Activated CD4-positive, alpha-beta memory T cell treated with anti-CD3 and anti-CD28 coated beads for 36 hours (primary cell): ENCODE results near the gene NLK. TPM values are rescaled to one million over a fixed set of nuclear protein-coding genes. Genes with fewer than 3 reads are reported as not detected.

Source experiments
- CTCF ChIA-PET: fragments of 350-600 bp; sonication (Branson Sonifier 250); formaldehyde crosslinking; loops from one replicate; lab custom pipeline; 2021; ENCODE audit warnings: antibody characterized with exemption, inconsistent platforms; lab: Charles Lee
- POLR2A ChIA-PET: fragments of 350-600 bp; sonication (Branson Sonifier 250); formaldehyde crosslinking; loops from one replicate; lab custom pipeline; 2021; ENCODE audit warnings: antibody characterized with exemption; lab: Charles Lee
- DNase-seq: peaks from one replicate; pipeline ENCODE4 v3.0.0-alpha.2; 2020
- H3K27ac Mint-ChIP-seq: one replicate; pipeline ENCODE4 v1.8.0; 2021; ENCODE audit warnings: mixed read lengths
- H3K27me3 Mint-ChIP-seq: one replicate; pipeline ENCODE4 v1.8.0; 2021; ENCODE audit warnings: mixed read lengths
- H3K36me3 Mint-ChIP-seq: one replicate; pipeline ENCODE4 v1.8.0; 2021; ENCODE audit warnings: mixed read lengths
- H3K4me1 Mint-ChIP-seq: one replicate; pipeline ENCODE4 v1.8.0; 2021; ENCODE audit warnings: low read depth, mixed read lengths
- H3K4me3 Mint-ChIP-seq: one replicate; pipeline ENCODE4 v1.8.0; 2021; ENCODE audit warnings: mild to moderate bottlenecking, mixed read lengths
- H3K9me3 Mint-ChIP-seq: one replicate; pipeline ENCODE4 v1.8.0; 2021; ENCODE audit warnings: mixed read lengths
- intact Hi-C: fragments of 100-400 bp; cut with micrococcal nuclease; formaldehyde crosslinking; loops from one replicate; pipeline ENCODE4 v1.15.1; 2023
- total RNA-seq, 2 experiments: library from RNA; stranded (reverse); gene quantifications; one replicate each; pipeline ENCODE4 v1.2.3, GENCODE V29; 2021

NLK gene
- total RNA-seq, 2 experiments from 2014 or later = 6.8 to 8.3 TPM

- H3K9me3 Mint-ChIP-seq = no peaks in the 10 kb centered on the region
- ChIA-PET CTCF (no interaction called here), POLR2A (no interaction called here)
- H3K4me3 Mint-ChIP-seq = no peak overlapping the region
- H3K4me1 Mint-ChIP-seq = no peaks in the 10 kb centered on the region
- H3K36me3 Mint-ChIP-seq = peaks cover 15% of the 10 kb centered on the region
- H3K27ac Mint-ChIP-seq = no peak overlapping the region
- intact Hi-C loops = no loop called here
- H3K27me3 Mint-ChIP-seq = no peaks in the 10 kb centered on the region
- no peak for DNase-seq
These were observed 145.5 kb downstream of the NLK start for GRCh38 chr17:28187931-28188330.

- CTCF ChIA-PET = interaction anchor here (0.6 kb wide), 1 partner anchor 295 kb away, joined by 3 read pairs; no protein-coding TSS in a partner anchor
These were observed 146.4 kb downstream of the NLK start for GRCh38 chr17:28188841-28189263.

GRCh38 chr17:28189667-28190066 lies 147.2 kb downstream of the NLK start:
- Mint-ChIP-seq H3K4me1 (no peaks in the 10 kb centered on the region), H3K9me3 (no peaks in the 10 kb centered on the region), H3K27ac (no peak overlapping the region), H3K4me3 (no peak overlapping the region), H3K36me3 (peaks cover 15% of the 10 kb centered on the region), H3K27me3 (no peaks in the 10 kb centered on the region)
- CTCF ChIA-PET = no interaction called here
- DNase-seq = no peak
- POLR2A ChIA-PET = no interaction called here
- intact Hi-C loops = no loop called here

More at GRCh38 chr17:28188841-28189263, 146.4 kb downstream of the NLK start:
- no peak overlapping the region for H3K27ac Mint-ChIP-seq
- no peak for DNase-seq
- H3K27me3 Mint-ChIP-seq = no peaks in the 10 kb centered on the region
- H3K36me3 Mint-ChIP-seq = peaks cover 15% of the 10 kb centered on the region
- no peaks in the 10 kb centered on the region for H3K9me3 Mint-ChIP-seq
- H3K4me3 Mint-ChIP-seq = no peak overlapping the region
- POLR2A ChIA-PET = no interaction called here
- intact Hi-C loops = no loop called here
- H3K4me1 Mint-ChIP-seq = no peaks in the 10 kb centered on the region

- H3K4me3 Mint-ChIP-seq = no peak overlapping the region
- H3K9me3 Mint-ChIP-seq = no peaks in the 10 kb centered on the region
- POLR2A ChIA-PET = no interaction called here
- DNase-seq = no peak
- no peak overlapping the region for H3K27ac Mint-ChIP-seq
- H3K36me3 Mint-ChIP-seq = peaks cover 12% of the 10 kb centered on the region
- CTCF ChIA-PET = no interaction called here
- H3K27me3 Mint-ChIP-seq = no peaks in the 10 kb centered on the region
- intact Hi-C loops = no loop called here
- H3K4me1 Mint-ChIP-seq = no peaks in the 10 kb centered on the region
These were observed 148.5 kb downstream of the NLK start for GRCh38 chr17:28191018-28191417.

- DNase-seq = no peak
- Mint-ChIP-seq H3K36me3 (peaks cover 13% of the 10 kb centered on the region), H3K9me3 (no peaks in the 10 kb centered on the region), H3K27ac (no peak overlapping the region), H3K27me3 (no peaks in the 10 kb centered on the region), H3K4me3 (no peak overlapping the region), H3K4me1 (no peaks in the 10 kb centered on the region)
- CTCF ChIA-PET = no interaction called here
- POLR2A ChIA-PET = no interaction called here
- intact Hi-C loops = no loop called here
These were observed 150.8 kb downstream of the NLK start for GRCh38 chr17:28193241-28193640.

DNA sequence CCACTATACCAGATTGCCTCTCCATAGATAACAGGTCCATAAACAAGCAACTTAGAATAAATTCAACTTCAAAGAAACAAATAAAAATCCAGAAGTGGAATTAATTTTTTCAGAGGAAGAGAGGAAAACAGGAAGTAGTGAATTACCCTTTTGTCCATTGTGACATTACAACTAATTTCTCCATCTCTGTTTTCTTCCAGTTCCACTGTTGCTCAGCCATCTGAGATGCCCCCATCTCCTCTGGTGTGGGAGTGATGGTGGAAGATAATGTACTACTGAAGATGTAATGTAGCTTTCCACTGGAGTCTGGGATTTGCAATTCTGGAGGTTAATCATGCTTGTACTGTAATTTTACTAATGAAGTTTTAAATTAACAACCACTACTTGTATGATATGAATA lies 151.9 kb downstream of the NLK start:
- no peak for DNase-seq
- ChIA-PET POLR2A (no interaction called here), CTCF (no interaction called here)
- Mint-ChIP-seq H3K9me3 (no peaks in the 10 kb centered on the region), H3K4me1 (no peaks in the 10 kb centered on the region), H3K36me3 (peaks cover 13% of the 10 kb centered on the region), H3K4me3 (no peak overlapping the region), H3K27ac (no peak overlapping the region), H3K27me3 (no peaks in the 10 kb centered on the region)
- intact Hi-C loops = no loop called here

DNA sequence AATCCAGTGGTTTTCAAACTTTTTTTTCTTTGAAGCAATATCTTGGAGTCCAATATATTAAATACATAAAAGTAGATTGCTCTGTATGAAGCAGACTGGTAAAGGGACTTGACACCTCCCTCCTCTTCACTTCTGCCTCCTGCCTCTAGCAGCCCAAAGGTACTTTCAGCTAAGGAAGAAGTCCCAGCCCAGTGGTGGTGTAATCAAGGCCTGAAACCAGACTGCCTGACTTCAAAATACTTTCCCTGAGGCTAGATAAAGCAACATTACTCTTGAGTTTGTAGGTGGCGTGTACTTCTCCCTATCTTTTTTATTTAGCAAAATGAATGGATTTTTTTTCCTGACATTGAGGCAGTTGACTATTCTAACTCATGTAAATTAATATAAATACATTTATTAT lies 154.2 kb downstream of the NLK start:
- ChIA-PET POLR2A (no interaction called here), CTCF (no interaction called here)
- peaks cover 11% of the 10 kb centered on the region for H3K36me3 Mint-ChIP-seq
- no peak overlapping the region for H3K27ac Mint-ChIP-seq
- H3K4me3 Mint-ChIP-seq = no peak overlapping the region
- no peaks in the 10 kb centered on the region for H3K9me3 Mint-ChIP-seq
- intact Hi-C loops = no loop called here
- H3K4me1 Mint-ChIP-seq = no peaks in the 10 kb centered on the region
- DNase-seq = no peak
- H3K27me3 Mint-ChIP-seq = no peaks in the 10 kb centered on the region

GRCh38 chr17:28199115-28199514 lies 156.6 kb downstream of the NLK start:
- DNase-seq = no peak
- Mint-ChIP-seq H3K4me3 (no peak overlapping the region), H3K9me3 (no peaks in the 10 kb centered on the region), H3K36me3 (peaks cover 11% of the 10 kb centered on the region), H3K4me1 (no peaks in the 10 kb centered on the region), H3K27ac (no peak overlapping the region), H3K27me3 (no peaks in the 10 kb centered on the region)
- intact Hi-C loops = no loop called here
- CTCF ChIA-PET = no interaction called here
- POLR2A ChIA-PET = no interaction called here

GRCh38 chr17:28199728-28200127 lies 157.3 kb downstream of the NLK start:
- H3K9me3 Mint-ChIP-seq = no peaks in the 10 kb centered on the region
- intact Hi-C loops = no loop called here

GRCh38 chr17:28201315-28201714 lies 158.8 kb downstream of the NLK start:
- Mint-ChIP-seq H3K36me3 (peaks cover 8% of the 10 kb centered on the region), H3K4me1 (no peaks in the 10 kb centered on the region), H3K27me3 (no peaks in the 10 kb centered on the region), H3K9me3 (no peaks in the 10 kb centered on the region), H3K27ac (no peak overlapping the region), H3K4me3 (no peak overlapping the region)
- DNase-seq = no peak
- CTCF ChIA-PET = no interaction called here
- intact Hi-C loops = no loop called here
- POLR2A ChIA-PET = no interaction called here

More at GRCh38 chr17:28199728-28200127, 157.3 kb downstream of the NLK start:
- no peak for DNase-seq
- Mint-ChIP-seq H3K4me3 (no peak overlapping the region), H3K27ac (no peak overlapping the region), H3K36me3 (peaks cover 11% of the 10 kb centered on the region), H3K4me1 (no peaks in the 10 kb centered on the region), H3K27me3 (no peaks in the 10 kb centered on the region)
- ChIA-PET POLR2A (no interaction called here), CTCF (interaction anchor here (1.7 kb wide), 1 partner anchor 52 kb away, joined by 5 read pairs; no protein-coding TSS in a partner anchor)

- Mint-ChIP-seq H3K9me3 (no peaks in the 10 kb centered on the region), H3K27me3 (no peaks in the 10 kb centered on the region), H3K27ac (no peak overlapping the region), H3K4me1 (no peaks in the 10 kb centered on the region), H3K4me3 (no peak overlapping the region), H3K36me3 (no peaks in the 10 kb centered on the region)
- intact Hi-C loops = no loop called here
- ChIA-PET CTCF (no interaction called here), POLR2A (no interaction called here)
- DNase-seq = no peak
These were observed 161.8 kb downstream of the NLK start for GRCh38 chr17:28204244-28204643.

DNA sequence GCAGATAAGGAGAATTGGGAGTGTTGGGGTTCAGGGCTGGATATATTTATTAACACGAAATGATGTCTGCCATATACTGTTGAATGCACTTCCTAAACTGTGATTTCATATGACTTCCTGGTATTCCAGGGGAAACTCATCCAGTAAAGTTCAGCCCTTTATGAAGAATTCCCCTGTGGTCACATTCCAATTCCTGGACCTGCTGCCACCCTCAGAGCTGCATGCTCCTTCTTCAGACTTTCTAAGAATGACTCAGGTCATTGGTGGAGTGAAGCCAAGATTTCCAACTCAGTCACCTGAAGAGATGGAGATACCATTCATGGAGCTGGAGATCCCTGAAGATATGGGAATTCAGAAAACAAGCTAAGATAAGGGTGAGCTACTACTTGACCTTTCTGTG lies 162.3 kb downstream of the NLK start:
- ChIA-PET CTCF (no interaction called here), POLR2A (no interaction called here)
- Mint-ChIP-seq H3K4me3 (no peak overlapping the region), H3K27me3 (no peaks in the 10 kb centered on the region), H3K27ac (no peak overlapping the region), H3K4me1 (no peaks in the 10 kb centered on the region), H3K36me3 (no peaks in the 10 kb centered on the region), H3K9me3 (no peaks in the 10 kb centered on the region)
- intact Hi-C loops = no loop called here
- DNase-seq = no peak

DNA sequence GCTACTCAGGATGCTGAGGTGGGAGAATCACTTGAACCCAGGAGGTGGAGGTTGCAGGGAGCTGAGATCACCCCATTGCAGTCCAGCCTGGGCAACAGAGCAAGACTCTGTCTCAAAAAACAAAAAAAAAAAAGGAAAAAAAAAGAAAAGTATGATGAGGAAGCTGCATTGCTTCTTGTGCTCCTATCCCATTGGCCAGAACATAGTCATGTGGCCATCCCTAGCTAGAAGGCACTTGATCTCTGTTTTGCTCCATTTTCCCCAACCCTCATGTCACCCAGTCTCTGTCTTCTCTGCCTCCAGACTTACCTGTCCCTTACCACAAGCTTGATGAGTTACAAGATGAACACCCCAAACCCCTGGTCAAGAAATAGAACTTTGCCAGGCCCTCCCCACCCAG lies 163.8 kb downstream of the NLK start:
- H3K4me1 Mint-ChIP-seq = no peaks in the 10 kb centered on the region
- H3K9me3 Mint-ChIP-seq = no peaks in the 10 kb centered on the region
- no peaks in the 10 kb centered on the region for H3K27me3 Mint-ChIP-seq
- POLR2A ChIA-PET = no interaction called here
- intact Hi-C loops = no loop called here
- no peak overlapping the region for H3K4me3 Mint-ChIP-seq
- H3K27ac Mint-ChIP-seq = no peak overlapping the region
- CTCF ChIA-PET = no interaction called here
- no peak for DNase-seq
- peaks cover 3% of the 10 kb centered on the region for H3K36me3 Mint-ChIP-seq
